Psoas muscle (tissue), 8 donors: ENCODE results near the gene ARMH3. TPM values are rescaled to one million over a fixed set of nuclear protein-coding genes. Genes with fewer than 3 reads are reported as not detected.
"Not testable (repeated sequence)": the region's sequence is repeated elsewhere in the genome, so short reads cannot be mapped to it uniquely, and the experiment has no call there.

ENCODE experiments used
- ATAC-seq, 4 donors: fragments of 200-7000 bp; cut with Tn5 transposase; one replicate each; pipeline ENCODE4 v1.9.1; 2020; ENCODE audit warnings: moderate library complexity in 3 of 4, mild to moderate bottlenecking in 2 of 4
- DNase-seq, 2 donors: peaks; one replicate each; pipeline ENCODE4 v3.0.0-alpha.2; 2020
- H3K27ac ChIP-seq: fragments of 200-600 bp; one replicate; pipeline ENCODE4 v1.8.0; 2022
- H3K27me3 ChIP-seq, 3 donors: fragments of 200-600 bp in 1 of 3; one replicate each; pipeline versions ENCODE4 v1.6.1 to v1.8.0; 2013 to 2022; ENCODE audit warnings: low read length in 2 of 3, mild to moderate bottlenecking in 2 of 3, moderate library complexity in 1 of 3; ENCODE audit not compliant: insufficient read depth in 3 of 3
- H3K36me3 ChIP-seq, 2 donors: fragments of 200-600 bp in 1 of 2; one replicate each; pipeline versions ENCODE4 v1.6.1 to v1.8.0; 2013 to 2022; ENCODE audit warnings: low read depth in 1 of 2, mild to moderate bottlenecking in 1 of 2, moderate library complexity in 1 of 2; ENCODE audit not compliant: insufficient read depth in 1 of 2
- H3K4me1 ChIP-seq: fragments of 200-600 bp; one replicate; pipeline ENCODE4 v1.8.0; 2022
- H3K4me3 ChIP-seq: fragments of 200-600 bp; one replicate; pipeline ENCODE4 v1.8.0; 2022; ENCODE audit warnings: mild to moderate bottlenecking
- H3K9me3 ChIP-seq: fragments of 200-600 bp; one replicate; pipeline ENCODE4 v1.8.0; 2022
- WGBS, 3 donors: extraction: QIAGEN DNeasy Blood & Tissue Kit; methylation state at CpG; one replicate each; pipeline versions ENCODE4 v1.1.6 to v1.1.7; 2013; 5-methylcytosine and 5-hydroxymethylcytosine counted together
- intact Hi-C, 2 donors: fragments of 100-400 bp; cut with DNase I; formaldehyde crosslinking; loops; one replicate each; pipeline versions ENCODE4 v1.11.0 to v1.14.2; 2022
- polyA plus RNA-seq, 3 donors: library from polyadenylated mRNA; stranded (reverse); fragments of 200-250 nt; gene quantifications; one replicate each; pipeline ENCODE4 v1.2.3, GENCODE V29; 2013
- total RNA-seq, 4 donors: library from RNA; stranded (reverse); fragmentation: NEBNext Ultra II Directional in 2 of 4; extraction: Animal tissue kit (Norgen Biotek cat#: 25700) in 2 of 4; gene quantifications; one replicate each; pipeline versions ENCODE4 v1.2.1 to v1.2.4, GENCODE V29; 2021 to 2023
- TF ChIP-seq, protein P1 (sequence below): fragments of 200-600 bp; IDR thresholded peaks from one replicate; pipeline ENCODE4 v1.8.0; 2022; ENCODE audit warnings: antibody characterized with exemption
- donor health status: healthy with polysubstance abuse.
- donor health status: DM: no; HTN: no; CAD: no; lungs with moderate emphysema.
- donor health status: Bipolar disorder and iron deficiency.
- donor health status: healthy.
- donor health status: DM: yes; HTN: yes; CAD: no.
- donor health status: DM: no; HTN: no; CAD: no.
- donor health status: DM: no; HTN: no; CAD: no.
- donor health status: DM: yes; HTN: yes; CAD: no.

Gene ARMH3
- total and polyA plus RNA-seq, 7 donors: 14.1 to 38.7 (median 22.9) TPM

DNA sequence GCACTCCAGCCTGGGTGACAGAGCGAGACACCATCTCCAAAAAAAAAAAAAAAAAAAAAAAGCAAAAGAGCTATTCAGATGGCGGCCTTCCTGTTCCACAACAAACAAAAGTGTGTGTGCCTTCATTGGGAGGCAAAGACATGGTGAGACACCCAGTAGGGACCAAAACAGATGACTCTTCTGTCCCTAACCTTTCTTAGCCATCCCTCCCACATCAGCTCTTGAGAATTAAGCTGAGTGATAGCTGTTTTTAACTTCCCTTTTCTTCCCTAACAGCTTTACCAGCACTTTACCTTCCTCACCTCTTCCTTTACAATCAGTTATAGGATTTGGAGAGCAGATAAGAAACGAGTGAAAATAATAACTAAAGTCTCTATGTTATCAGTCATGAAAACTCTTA, 48.2 kb downstream of the ARMH3 start:
- ATAC-seq (no peak), DNase-seq (no peak)
- H3K9me3 ChIP-seq: no peaks in the 10 kb centered on the region
- peaks cover 5% of the 10 kb centered on the region for H3K4me1 ChIP-seq
- no peaks in the 10 kb centered on the region for H3K27me3 ChIP-seq
- no peak overlapping the region for H3K4me3 ChIP-seq
- no peak overlapping the region for H3K27ac ChIP-seq
- TF ChIP-seq, protein P1, sequence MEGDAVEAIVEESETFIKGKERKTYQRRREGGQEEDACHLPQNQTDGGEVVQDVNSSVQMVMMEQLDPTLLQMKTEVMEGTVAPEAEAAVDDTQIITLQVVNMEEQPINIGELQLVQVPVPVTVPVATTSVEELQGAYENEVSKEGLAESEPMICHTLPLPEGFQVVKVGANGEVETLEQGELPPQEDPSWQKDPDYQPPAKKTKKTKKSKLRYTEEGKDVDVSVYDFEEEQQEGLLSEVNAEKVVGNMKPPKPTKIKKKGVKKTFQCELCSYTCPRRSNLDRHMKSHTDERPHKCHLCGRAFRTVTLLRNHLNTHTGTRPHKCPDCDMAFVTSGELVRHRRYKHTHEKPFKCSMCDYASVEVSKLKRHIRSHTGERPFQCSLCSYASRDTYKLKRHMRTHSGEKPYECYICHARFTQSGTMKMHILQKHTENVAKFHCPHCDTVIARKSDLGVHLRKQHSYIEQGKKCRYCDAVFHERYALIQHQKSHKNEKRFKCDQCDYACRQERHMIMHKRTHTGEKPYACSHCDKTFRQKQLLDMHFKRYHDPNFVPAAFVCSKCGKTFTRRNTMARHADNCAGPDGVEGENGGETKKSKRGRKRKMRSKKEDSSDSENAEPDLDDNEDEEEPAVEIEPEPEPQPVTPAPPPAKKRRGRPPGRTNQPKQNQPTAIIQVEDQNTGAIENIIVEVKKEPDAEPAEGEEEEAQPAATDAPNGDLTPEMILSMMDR: no peak
- 76 to 91% (median 87%) methylated on average over 2 to 3 of the region's 3 CpGs for WGBS, 3 donors
- H3K36me3 ChIP-seq: peaks cover 8 to 74% of the 10 kb centered on the region in 2 donors
- intact Hi-C loops: no loop called here

DNA sequence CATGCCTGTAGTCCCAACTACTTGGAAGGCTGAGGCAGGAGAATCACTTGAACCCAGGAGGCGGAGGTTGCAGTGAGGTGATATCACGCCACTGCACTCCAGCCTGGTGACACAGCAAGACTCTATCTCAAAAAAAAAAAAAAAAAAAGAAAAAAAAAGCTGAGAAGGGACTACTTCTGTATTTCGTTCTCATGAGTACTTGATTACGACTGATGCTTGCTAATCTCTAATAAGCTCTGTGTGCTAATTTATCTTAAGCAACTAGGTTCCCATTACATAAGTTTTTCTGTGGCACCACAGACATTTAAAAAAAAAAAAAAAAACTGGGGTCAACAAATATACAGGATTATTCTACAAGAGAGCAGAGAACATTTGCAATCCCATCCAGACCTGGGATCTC, 48.9 kb downstream of the ARMH3 start:
- H3K27ac ChIP-seq, H3K27me3 ChIP-seq, DNase-seq, H3K4me3 ChIP-seq, H3K9me3 ChIP-seq, intact Hi-C loops, ATAC-seq, H3K4me1 ChIP-seq: not testable (repeated sequence)
- WGBS, 3 donors: 92 to 96% (median 93%) methylated on average over 4 of the region's 4 CpGs
- H3K36me3 ChIP-seq: peaks cover 9 to 72% of the 10 kb centered on the region in 2 donors

DNA sequence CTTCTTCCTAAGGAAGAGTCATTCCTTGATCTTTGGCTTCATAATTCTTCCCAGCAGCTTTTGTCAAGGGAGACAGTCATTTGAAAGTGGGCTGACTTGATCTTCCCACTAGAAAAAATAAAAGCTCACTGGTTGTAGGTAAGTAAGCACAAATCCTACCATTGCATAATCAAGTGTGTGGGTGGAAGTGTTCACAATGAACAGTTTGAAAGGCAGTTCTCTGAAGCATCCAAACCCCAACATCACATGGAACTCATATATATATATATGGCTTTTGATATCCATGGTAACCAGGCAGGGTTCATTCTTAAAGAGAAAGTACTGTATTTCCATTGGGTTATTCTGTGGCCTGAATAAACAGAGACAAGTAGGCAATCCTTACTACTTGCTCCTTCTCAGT, 51.6 kb downstream of the ARMH3 start:
- TF ChIP-seq, protein P1: no peak
- Histone ChIP-seq H3K9me3 (no peaks in the 10 kb centered on the region), H3K27me3 (no peaks in the 10 kb centered on the region), H3K4me1 (peaks cover 1% of the 10 kb centered on the region), H3K27ac (no peak overlapping the region), H3K4me3 (no peak overlapping the region), H3K36me3 (peaks cover 16 to 80% of the 10 kb centered on the region in 2 donors)
- DNase-seq (no peak), ATAC-seq (no peak)
- intact Hi-C loops: no loop called here

DNA sequence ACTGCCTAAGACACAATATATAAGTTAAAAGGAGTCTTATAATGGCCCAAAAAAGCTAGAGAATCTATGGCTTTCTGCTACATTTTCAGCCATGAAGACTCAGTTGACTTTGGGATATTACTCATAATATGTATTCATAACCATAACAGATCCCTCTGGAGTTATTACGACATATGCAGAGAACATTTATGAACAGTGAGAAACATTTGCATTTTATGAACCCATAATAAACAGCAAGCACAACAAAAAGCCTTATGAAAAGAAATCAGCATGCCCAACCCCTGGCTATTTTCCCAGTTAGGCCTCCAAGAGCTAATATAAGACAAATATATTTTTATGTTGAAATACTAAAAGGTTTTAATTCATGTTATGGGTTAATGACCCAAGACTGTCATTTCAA, 52.4 kb downstream of the ARMH3 start:
- intact Hi-C loops: no loop called here
- 85 to 92% (median 91%) methylated on average over 1 of the region's 1 CpG for WGBS, 3 donors
- Histone ChIP-seq H3K27me3 (no peaks in the 10 kb centered on the region), H3K27ac (no peak overlapping the region), H3K4me3 (no peak overlapping the region), H3K9me3 (no peaks in the 10 kb centered on the region), H3K4me1 (no peaks in the 10 kb centered on the region), H3K36me3 (peaks cover 16 to 81% of the 10 kb centered on the region in 2 donors)
- ATAC-seq (no peak), DNase-seq (no peak)
- TF ChIP-seq, protein P1: no peak

DNA sequence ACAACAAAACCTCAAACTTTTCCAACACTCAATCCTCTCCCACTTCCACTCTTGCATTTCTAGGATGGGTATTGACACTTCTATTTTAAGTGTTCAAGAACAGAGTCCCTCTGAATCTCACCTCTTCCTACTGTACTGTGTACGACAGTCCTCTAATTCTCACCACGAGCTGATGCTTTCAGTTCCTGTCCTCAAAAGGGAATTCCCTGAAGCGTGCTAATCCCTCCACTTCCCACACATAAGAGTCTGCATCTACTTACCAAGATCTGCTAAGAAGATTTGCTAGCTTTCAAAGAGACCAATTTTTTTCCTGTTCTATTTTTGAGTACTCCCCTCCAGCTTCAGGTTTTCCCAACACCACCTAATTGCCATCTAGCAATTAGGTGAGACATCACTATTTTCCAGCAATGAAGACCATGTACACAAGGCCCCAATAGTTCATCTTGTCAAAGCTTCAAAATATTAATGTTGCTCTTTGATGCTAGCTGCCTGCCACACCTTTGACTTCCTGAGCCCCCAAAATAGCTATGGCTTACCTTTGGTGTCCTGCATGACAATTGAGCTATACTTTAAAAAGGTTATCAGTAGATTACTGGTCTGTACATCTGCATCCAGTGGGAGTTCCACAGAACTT, 54.4 kb downstream of the ARMH3 start:
- Histone ChIP-seq H3K27ac (no peak overlapping the region), H3K4me1 (no peaks in the 10 kb centered on the region), H3K27me3 (no peaks in the 10 kb centered on the region), H3K9me3 (no peaks in the 10 kb centered on the region), H3K36me3 (peaks cover 21 to 96% of the 10 kb centered on the region in 2 donors), H3K4me3 (no peak overlapping the region)
- 67 to 80% (median 72%) methylated on average over 3 of the region's 3 CpGs for WGBS, 3 donors
- ATAC-seq (no peak), DNase-seq (no peak)
- TF ChIP-seq, protein P1: no peak
- intact Hi-C loops: no loop called here
